ENCODE results near the gene H6PD. TPM values are rescaled to one million over a fixed set of nuclear protein-coding genes. Genes with fewer than 3 reads are reported as not detected.

H6PD gene
- polyA plus RNA-seq, 6 donors from 2014 or later = 6.5 to 16.6 (median 13.6) TPM

DNA sequence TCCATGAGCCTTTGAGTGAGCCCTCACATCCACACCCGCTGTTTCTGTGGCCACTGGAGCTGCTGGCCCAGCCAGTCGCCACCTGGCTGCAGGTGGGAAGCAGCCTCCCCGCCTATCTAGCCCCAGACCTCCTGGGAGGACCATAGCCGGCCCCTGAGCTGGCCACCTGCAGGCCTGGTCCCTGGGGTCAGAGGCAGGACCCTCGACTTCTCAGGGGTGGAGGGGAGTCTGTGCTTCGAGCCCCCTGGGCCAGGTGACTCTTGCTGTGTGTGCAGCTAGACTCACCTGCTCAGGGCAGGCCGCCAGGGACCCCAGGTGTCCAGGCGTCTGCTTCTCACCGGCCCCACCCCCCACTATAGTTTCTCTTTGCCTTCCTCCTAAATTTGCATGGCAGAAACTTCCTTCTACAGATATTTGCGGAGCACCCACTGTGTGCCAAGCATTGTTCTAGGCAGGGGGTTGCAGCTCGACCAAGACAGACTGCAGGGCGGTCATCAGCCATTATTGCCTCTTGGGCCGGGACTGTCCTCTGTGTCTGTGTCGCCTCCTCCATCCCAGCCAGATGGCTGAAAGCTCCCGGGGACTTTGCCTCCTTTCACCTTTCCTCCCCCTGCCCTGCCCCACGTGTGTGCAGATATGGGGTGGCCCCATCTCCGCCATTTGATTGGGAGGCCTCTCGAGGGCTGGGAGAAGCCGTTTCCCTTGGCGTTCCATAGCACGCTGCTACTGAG lies 85.4 kb downstream of the H6PD start:
- Mint-ChIP-seq H3K36me3 (no peaks in the 10 kb centered on the region), H3K4me3 (peak overlapping the region in 2 of 8 donors; percentile 4 to 62), H3K9me3 (no peaks in the 10 kb centered on the region), H3K4me1 (peaks cover 17 to 39% (median 22%) of the 10 kb centered on the region in 3 donors), H3K27ac (peak overlapping the region in 3 of 6 donors; percentile 19 to 76 (median 59)), H3K27me3 (no peaks in the 10 kb centered on the region)
- ATAC-seq (ENCODE audit: low read depth in 2 of 2) (no peak), DNase-seq (no peak)

Other genes with a start within 250 kb of the H6PD start
- not detected for gene SLC2A7, start 208.4 kb upstream of the H6PD start, polyA plus RNA-seq (ENCODE audit: low read depth in 6 of 6)
- gene SLC2A5, start 165.1 kb upstream of the H6PD start, polyA plus RNA-seq (ENCODE audit: low read depth in 6 of 6) = 10 to 100 TPM in 5 of 6 donors, 1 to 10 TPM in 1; 7.5 to 24.8 (median 21.2) TPM
- 10 to 100 TPM in 1 of 6 donors, 1 to 10 TPM in 2, under 1 TPM in 3; 0.31 to 10.3 (median 0.99) TPM for gene GPR157, start 105.7 kb upstream of the H6PD start, polyA plus RNA-seq (ENCODE audit: low read depth in 6 of 6)
- gene SPSB1, start 58.1 kb downstream of the H6PD start, polyA plus RNA-seq (ENCODE audit: low read depth in 6 of 6) = 1 to 10 TPM in 3 of 6 donors, under 1 TPM in 2, not detected in 1; 0.61 to 2.2 (median 1.2) TPM